HepG2 (cell line): ENCODE measurements around the gene COL8A1. TPM values are rescaled to one million over a fixed set of nuclear protein-coding genes. Genes with fewer than 3 reads are reported as not detected.

Experiments used
- ATAC-seq: fragments of 200-7000 bp; cut with Tn5 transposase; 3 replicates; pipeline ENCODE4 v1.9.1; 2020; ENCODE audit warnings: mild to moderate bottlenecking, moderate library complexity
- BruUV-seq: library from RNA; stranded (reverse); fragments of 400-500 nt; replicated peaks from 2 replicates; lab custom pipeline; 2021; lab: Mats Ljungman, UMichigan
- CTCF ChIA-PET: fragments of 300-600 bp; formaldehyde crosslinking; extraction: SDS; loops from one replicate; lab custom pipeline; 2021; ENCODE audit warnings: low total read pairs, inconsistent platforms, low intra/inter-chr PET ratio; lab: Yijun Ruan, JAX
- POLR2A ChIA-PET: fragments of 350-600 bp; sonication (Branson Sonifier 250); formaldehyde crosslinking; loops from one replicate; lab custom pipeline; 2020; ENCODE audit warnings: antibody characterized with exemption, inconsistent platforms; lab: Yijun Ruan, JAX
- DNase-seq: peaks from one replicate; pipeline ENCODE4 v3.0.0-alpha.2; 2015; ENCODE audit warnings: low spot score
- FAIRE-seq: peaks from 3 replicates; lab custom pipeline; 2011; peaks lifted over from hg19 to GRCh38; lab: Jason Lieb, UNC
- H2AFZ ChIP-seq: one replicate; pipeline ENCODE4 v1.6.1; 2011; ENCODE audit warnings: low read length, inconsistent platforms
- H3K27ac ChIP-seq: fragments of 300-600 bp; 3 replicates; pipeline ENCODE4 v1.8.0; 2011; ENCODE audit warnings: mixed run types, mild to moderate bottlenecking, mixed read lengths, low read length, inconsistent platforms; ENCODE audit not compliant: insufficient read depth; ENCODE audit errors: extremely low read length
- H3K27me3 ChIP-seq, 2 experiments: fragments of 200-600 bp in 1 of 2; 2 replicates in 1 of 2; 3 replicates in 1 of 2; pipeline versions ENCODE4 v1.6.0 to v1.8.0; 2011; ENCODE audit warnings: low read length in 2 of 2, mild to moderate bottlenecking in 2 of 2, moderate library complexity in 2 of 2, inconsistent platforms in 1 of 2; ENCODE audit not compliant: insufficient read depth in 2 of 2, control insufficient read depth in 1 of 2
- H3K36me3 ChIP-seq, 2 experiments: fragments of 200-600 bp in 1 of 2; replicated peaks in 1 of 2; 2 replicates in 1 of 2; 3 replicates in 1 of 2; pipeline versions ENCODE4 v1.5.1 to v1.8.0; 2011; ENCODE audit warnings: low read length in 2 of 2, inconsistent platforms in 1 of 2; ENCODE audit not compliant: insufficient read depth in 2 of 2, control insufficient read depth in 1 of 2
- H3K4me1 ChIP-seq: 2 replicates; pipeline ENCODE4 v1.5.1; 2012; ENCODE audit warnings: low read length, inconsistent platforms; ENCODE audit not compliant: insufficient read depth
- H3K4me2 ChIP-seq: 2 replicates; pipeline ENCODE4 v1.6.0; 2011; ENCODE audit warnings: low read depth, low read length, inconsistent platforms
- H3K4me3 ChIP-seq, 3 experiments: fragments of 200-600 bp in 1 of 3; sonication (generic), shearing (Covaris generic) in 1 of 3; replicated peaks in 1 of 3; 2 replicates each; pipeline ENCODE4 v1.5.1; 2011 to 2016; ENCODE audit warnings: low read length in 3 of 3, inconsistent platforms in 2 of 3, low read depth in 2 of 3, mild to moderate bottlenecking in 2 of 3, control low read depth in 1 of 3, mixed read lengths in 1 of 3; ENCODE audit not compliant: insufficient read depth in 1 of 3
- H3K79me2 ChIP-seq: one replicate; pipeline ENCODE4 v1.6.1; 2011; ENCODE audit warnings: low read length, inconsistent platforms; ENCODE audit not compliant: insufficient read depth
- H3K9ac ChIP-seq: 2 replicates; pipeline ENCODE4 v1.6.0; 2011; ENCODE audit warnings: mild to moderate bottlenecking, low read depth, low read length, inconsistent platforms; ENCODE audit not compliant: insufficient read depth
- H3K9me3 ChIP-seq: 2 replicates; pipeline ENCODE4 v1.5.1; 2012; ENCODE audit warnings: mild to moderate bottlenecking, low read length
- H4K20me1 ChIP-seq: 2 replicates; pipeline ENCODE4 v1.6.0; 2011; ENCODE audit warnings: inconsistent platforms, mild to moderate bottlenecking, low read length, moderate library complexity; ENCODE audit not compliant: insufficient read depth
- NFATC3 ChIP-seq: sonication (generic); formaldehyde crosslinking; IDR thresholded peaks from 2 replicates; pipeline ENCODE4 v1.5.1; 2020; ENCODE audit warnings: mild to moderate bottlenecking, missing genetic modification reagents
- NPAS2 ChIP-seq: sonication (generic); formaldehyde crosslinking; IDR thresholded peaks from 2 replicates; pipeline ENCODE4 v1.8.0; 2022; ENCODE audit warnings: mild to moderate bottlenecking, missing genetic modification reagents, borderline replicate concordance
- ZBTB1 ChIP-seq: sonication (generic); formaldehyde crosslinking; IDR thresholded peaks from 2 replicates; pipeline ENCODE4 v1.4.0; 2020; ENCODE audit warnings: missing genetic modification reagents, borderline replicate concordance
- ZNF367 ChIP-seq: sonication (generic); formaldehyde crosslinking; IDR thresholded peaks from 2 replicates; pipeline ENCODE4 v1.4.0; 2020; ENCODE audit warnings: missing genetic modification reagents, borderline replicate concordance
- WGBS: methylation state at CpG from one replicate; pipeline ENCODE4 v1.1.6; 2017; ENCODE audit warnings: low lambda C conversion rate; 5-methylcytosine and 5-hydroxymethylcytosine counted together
- in situ Hi-C: cut with HindIII; loops from 2 replicates; pipeline ENCODE4 v1.10.0; 2017; ENCODE audit warnings: low pct_unique_long_range_greater_than_20kb; ENCODE audit not compliant: extremely low pct_ligation_motif_present
- intact Hi-C: fragments of 100-400 bp; cut with micrococcal nuclease; formaldehyde crosslinking; loops from one replicate; pipeline ENCODE4 v1.10.0; 2022; ENCODE audit not compliant: unreplicated experiment
- polyA plus RNA-seq, 8 experiments: library from polyadenylated mRNA; depleted of rRNA in 3 of 8; stranded (reverse) in 7 of 8; unstranded in 1 of 8; fragments of >200 nt; fragmentation: Illumina TruSeq in 4 of 8; extraction: Trizol in 4 of 8; gene quantifications; 2 replicates each; pipeline versions ENCODE4 v1.2.1 to v1.2.3, GENCODE V29; 2011 to 2016; ENCODE audit warnings: low read depth in 4 of 8, missing spikeins in 1 of 8, mixed read lengths in 1 of 8; ENCODE audit not compliant: insufficient read depth in 1 of 8
- total RNA-seq, 5 experiments: library from RNA; depleted of rRNA; stranded (reverse); fragments of >200 nt; fragmentation: Illumina TruSeq; extraction: Trizol; gene quantifications; 2 replicates each; pipeline ENCODE4 v1.2.3, GENCODE V29; 2016; ENCODE audit warnings: low read depth in 1 of 5
- TF ChIP-seq, protein P1 (sequence below): IDR thresholded peaks from 2 replicates; pipeline ENCODE4 v1.4.0; 2020; ENCODE audit warnings: mild to moderate bottlenecking, missing genetic modification reagents
- TF ChIP-seq, protein P2 (sequence below): sonication (generic); formaldehyde crosslinking; IDR thresholded peaks from 2 replicates; pipeline ENCODE4 v1.4.0; 2020; ENCODE audit warnings: mild to moderate bottlenecking, missing genetic modification reagents
- TF ChIP-seq, protein P3 (sequence below): sonication (generic); formaldehyde crosslinking; IDR thresholded peaks from 2 replicates; pipeline ENCODE4 v1.4.0; 2020; ENCODE audit warnings: missing genetic modification reagents
- TF ChIP-seq, protein P4 (sequence below): sonication (generic); formaldehyde crosslinking; IDR thresholded peaks from 2 replicates; pipeline ENCODE4 v1.9.0; 2021; ENCODE audit warnings: missing genetic modification reagents, borderline replicate concordance
- TF ChIP-seq, protein P5 (sequence below): sonication (generic); formaldehyde crosslinking; IDR thresholded peaks from 2 replicates; pipeline ENCODE4 v1.9.0; 2021; ENCODE audit warnings: mild to moderate bottlenecking, missing genetic modification reagents

The COL8A1 gene
- total and polyA plus RNA-seq, 2 of the 13 experiments (the other 11 are each of a cell fraction or from before 2014, with no cell fraction given), result not detected

DNA sequence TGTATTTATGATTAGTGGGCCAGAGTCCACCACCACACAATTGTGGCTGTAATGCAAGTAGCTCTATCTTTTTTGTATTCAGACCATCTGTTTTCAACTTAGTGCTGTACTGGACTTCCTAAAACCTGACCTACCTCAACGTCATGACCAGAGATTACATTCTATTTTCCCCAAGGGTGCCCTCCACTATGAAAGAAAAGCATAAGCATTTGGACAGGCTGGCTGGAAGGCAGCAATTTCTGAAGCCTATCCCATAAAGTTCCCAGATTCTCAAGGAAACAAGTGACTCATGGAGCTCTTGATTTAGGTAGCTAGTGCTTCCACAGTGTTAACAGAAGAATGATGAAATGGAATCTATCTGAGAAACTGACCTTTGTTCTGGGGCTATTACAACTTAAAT lies 75.8 kb downstream of the COL8A1 start (continued):
- TF ChIP-seq, protein P1, sequence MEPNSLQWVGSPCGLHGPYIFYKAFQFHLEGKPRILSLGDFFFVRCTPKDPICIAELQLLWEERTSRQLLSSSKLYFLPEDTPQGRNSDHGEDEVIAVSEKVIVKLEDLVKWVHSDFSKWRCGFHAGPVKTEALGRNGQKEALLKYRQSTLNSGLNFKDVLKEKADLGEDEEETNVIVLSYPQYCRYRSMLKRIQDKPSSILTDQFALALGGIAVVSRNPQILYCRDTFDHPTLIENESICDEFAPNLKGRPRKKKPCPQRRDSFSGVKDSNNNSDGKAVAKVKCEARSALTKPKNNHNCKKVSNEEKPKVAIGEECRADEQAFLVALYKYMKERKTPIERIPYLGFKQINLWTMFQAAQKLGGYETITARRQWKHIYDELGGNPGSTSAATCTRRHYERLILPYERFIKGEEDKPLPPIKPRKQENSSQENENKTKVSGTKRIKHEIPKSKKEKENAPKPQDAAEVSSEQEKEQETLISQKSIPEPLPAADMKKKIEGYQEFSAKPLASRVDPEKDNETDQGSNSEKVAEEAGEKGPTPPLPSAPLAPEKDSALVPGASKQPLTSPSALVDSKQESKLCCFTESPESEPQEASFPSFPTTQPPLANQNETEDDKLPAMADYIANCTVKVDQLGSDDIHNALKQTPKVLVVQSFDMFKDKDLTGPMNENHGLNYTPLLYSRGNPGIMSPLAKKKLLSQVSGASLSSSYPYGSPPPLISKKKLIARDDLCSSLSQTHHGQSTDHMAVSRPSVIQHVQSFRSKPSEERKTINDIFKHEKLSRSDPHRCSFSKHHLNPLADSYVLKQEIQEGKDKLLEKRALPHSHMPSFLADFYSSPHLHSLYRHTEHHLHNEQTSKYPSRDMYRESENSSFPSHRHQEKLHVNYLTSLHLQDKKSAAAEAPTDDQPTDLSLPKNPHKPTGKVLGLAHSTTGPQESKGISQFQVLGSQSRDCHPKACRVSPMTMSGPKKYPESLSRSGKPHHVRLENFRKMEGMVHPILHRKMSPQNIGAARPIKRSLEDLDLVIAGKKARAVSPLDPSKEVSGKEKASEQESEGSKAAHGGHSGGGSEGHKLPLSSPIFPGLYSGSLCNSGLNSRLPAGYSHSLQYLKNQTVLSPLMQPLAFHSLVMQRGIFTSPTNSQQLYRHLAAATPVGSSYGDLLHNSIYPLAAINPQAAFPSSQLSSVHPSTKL (CRISPR knock-in tag), result no peak
- TF ChIP-seq, protein P2, sequence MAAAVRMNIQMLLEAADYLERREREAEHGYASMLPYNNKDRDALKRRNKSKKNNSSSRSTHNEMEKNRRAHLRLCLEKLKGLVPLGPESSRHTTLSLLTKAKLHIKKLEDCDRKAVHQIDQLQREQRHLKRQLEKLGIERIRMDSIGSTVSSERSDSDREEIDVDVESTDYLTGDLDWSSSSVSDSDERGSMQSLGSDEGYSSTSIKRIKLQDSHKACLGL, result no peak

DNA sequence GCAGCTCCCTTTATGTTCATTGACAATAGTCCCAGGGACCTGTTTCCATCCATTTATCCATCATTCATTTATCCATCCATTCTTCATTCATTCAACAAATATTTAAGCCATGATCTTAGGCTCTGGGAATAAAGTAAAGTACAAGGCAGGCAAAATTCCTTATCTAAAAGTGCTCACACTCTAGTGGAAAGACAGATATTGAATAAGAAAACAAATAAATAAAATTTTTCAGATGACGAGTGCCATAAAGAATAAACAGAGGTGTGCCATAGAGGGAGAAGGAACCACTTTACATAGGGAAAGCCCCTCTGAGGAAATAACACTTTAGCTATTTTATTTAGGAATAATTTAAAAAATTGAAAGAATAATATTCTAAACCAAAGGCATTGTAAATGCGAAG lies 76.2 kb downstream of the COL8A1 start:
- H3K79me2 ChIP-seq, result no peaks in the 10 kb centered on the region
- TF ChIP-seq NFATC3 (no peak), ZBTB1 (CRISPR knock-in tag) (no peak), NPAS2 (CRISPR knock-in tag) (no peak), ZNF367 (CRISPR knock-in tag) (no peak)
- TF ChIP-seq, protein P3, sequence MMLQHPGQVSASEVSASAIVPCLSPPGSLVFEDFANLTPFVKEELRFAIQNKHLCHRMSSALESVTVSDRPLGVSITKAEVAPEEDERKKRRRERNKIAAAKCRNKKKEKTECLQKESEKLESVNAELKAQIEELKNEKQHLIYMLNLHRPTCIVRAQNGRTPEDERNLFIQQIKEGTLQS (CRISPR knock-in tag), result no peak
- TF ChIP-seq, protein P4, sequence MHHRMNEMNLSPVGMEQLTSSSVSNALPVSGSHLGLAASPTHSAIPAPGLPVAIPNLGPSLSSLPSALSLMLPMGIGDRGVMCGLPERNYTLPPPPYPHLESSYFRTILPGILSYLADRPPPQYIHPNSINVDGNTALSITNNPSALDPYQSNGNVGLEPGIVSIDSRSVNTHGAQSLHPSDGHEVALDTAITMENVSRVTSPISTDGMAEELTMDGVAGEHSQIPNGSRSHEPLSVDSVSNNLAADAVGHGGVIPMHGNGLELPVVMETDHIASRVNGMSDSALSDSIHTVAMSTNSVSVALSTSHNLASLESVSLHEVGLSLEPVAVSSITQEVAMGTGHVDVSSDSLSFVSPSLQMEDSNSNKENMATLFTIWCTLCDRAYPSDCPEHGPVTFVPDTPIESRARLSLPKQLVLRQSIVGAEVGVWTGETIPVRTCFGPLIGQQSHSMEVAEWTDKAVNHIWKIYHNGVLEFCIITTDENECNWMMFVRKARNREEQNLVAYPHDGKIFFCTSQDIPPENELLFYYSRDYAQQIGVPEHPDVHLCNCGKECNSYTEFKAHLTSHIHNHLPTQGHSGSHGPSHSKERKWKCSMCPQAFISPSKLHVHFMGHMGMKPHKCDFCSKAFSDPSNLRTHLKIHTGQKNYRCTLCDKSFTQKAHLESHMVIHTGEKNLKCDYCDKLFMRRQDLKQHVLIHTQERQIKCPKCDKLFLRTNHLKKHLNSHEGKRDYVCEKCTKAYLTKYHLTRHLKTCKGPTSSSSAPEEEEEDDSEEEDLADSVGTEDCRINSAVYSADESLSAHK, result no peak
- TF ChIP-seq, protein P5, sequence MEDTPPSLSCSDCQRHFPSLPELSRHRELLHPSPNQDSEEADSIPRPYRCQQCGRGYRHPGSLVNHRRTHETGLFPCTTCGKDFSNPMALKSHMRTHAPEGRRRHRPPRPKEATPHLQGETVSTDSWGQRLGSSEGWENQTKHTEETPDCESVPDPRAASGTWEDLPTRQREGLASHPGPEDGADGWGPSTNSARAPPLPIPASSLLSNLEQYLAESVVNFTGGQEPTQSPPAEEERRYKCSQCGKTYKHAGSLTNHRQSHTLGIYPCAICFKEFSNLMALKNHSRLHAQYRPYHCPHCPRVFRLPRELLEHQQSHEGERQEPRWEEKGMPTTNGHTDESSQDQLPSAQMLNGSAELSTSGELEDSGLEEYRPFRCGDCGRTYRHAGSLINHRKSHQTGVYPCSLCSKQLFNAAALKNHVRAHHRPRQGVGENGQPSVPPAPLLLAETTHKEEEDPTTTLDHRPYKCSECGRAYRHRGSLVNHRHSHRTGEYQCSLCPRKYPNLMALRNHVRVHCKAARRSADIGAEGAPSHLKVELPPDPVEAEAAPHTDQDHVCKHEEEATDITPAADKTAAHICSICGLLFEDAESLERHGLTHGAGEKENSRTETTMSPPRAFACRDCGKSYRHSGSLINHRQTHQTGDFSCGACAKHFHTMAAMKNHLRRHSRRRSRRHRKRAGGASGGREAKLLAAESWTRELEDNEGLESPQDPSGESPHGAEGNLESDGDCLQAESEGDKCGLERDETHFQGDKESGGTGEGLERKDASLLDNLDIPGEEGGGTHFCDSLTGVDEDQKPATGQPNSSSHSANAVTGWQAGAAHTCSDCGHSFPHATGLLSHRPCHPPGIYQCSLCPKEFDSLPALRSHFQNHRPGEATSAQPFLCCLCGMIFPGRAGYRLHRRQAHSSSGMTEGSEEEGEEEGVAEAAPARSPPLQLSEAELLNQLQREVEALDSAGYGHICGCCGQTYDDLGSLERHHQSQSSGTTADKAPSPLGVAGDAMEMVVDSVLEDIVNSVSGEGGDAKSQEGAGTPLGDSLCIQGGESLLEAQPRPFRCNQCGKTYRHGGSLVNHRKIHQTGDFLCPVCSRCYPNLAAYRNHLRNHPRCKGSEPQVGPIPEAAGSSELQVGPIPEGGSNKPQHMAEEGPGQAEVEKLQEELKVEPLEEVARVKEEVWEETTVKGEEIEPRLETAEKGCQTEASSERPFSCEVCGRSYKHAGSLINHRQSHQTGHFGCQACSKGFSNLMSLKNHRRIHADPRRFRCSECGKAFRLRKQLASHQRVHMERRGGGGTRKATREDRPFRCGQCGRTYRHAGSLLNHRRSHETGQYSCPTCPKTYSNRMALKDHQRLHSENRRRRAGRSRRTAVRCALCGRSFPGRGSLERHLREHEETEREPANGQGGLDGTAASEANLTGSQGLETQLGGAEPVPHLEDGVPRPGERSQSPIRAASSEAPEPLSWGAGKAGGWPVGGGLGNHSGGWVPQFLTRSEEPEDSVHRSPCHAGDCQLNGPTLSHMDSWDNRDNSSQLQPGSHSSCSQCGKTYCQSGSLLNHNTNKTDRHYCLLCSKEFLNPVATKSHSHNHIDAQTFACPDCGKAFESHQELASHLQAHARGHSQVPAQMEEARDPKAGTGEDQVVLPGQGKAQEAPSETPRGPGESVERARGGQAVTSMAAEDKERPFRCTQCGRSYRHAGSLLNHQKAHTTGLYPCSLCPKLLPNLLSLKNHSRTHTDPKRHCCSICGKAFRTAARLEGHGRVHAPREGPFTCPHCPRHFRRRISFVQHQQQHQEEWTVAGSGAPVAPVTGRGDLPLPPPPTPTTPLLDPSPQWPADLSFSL (CRISPR knock-in tag), result no peak

More for the DNA sequence above, 76.2 kb downstream of the COL8A1 start:
- Histone ChIP-seq H2AFZ (no peak overlapping the region), H3K9ac (no peak overlapping the region), H3K4me3 (no peak overlapping the region), H3K36me3 (no peaks in the 10 kb centered on the region), H3K27me3 (no peaks in the 10 kb centered on the region), H3K27ac (no peak overlapping the region), H4K20me1 (no peaks in the 10 kb centered on the region), H3K4me1 (no peaks in the 10 kb centered on the region), H3K9me3 (no peaks in the 10 kb centered on the region), H3K4me2 (no peak overlapping the region)
- in situ Hi-C loops (no loop called here), intact Hi-C loops (no loop called here)
- BruUV-seq, result no TSS peak
- DNase-seq, result no peak
- ChIA-PET CTCF (no interaction called here), POLR2A (no interaction called here)
- 2% methylated on average over 2 of the region's 2 CpGs for WGBS
- no peak for FAIRE-seq
- ATAC-seq, result no peak
